Chondrocyte (in vitro differentiated cells): ENCODE results near the gene PTGES2. TPM values are rescaled to one million over a fixed set of nuclear protein-coding genes. Genes with fewer than 3 reads are reported as not detected.

Source experiments
- DNase-seq: peaks from one replicate; pipeline ENCODE4 v3.0.0; 2021; ENCODE audit warnings: mixed read lengths, low spot score
- H3K27ac Mint-ChIP-seq: one replicate; pipeline ENCODE4 v1.8.0; 2021; ENCODE audit warnings: mild to moderate bottlenecking, moderate library complexity, mixed read lengths; ENCODE audit not compliant: unreplicated experiment
- H3K27me3 Mint-ChIP-seq: 2 replicates; pipeline ENCODE4 v1.8.0; 2021; ENCODE audit warnings: low read depth, mixed read lengths
- H3K36me3 Mint-ChIP-seq: 2 replicates; pipeline ENCODE4 v1.8.0; 2021; ENCODE audit warnings: low read depth, mixed read lengths
- H3K4me1 Mint-ChIP-seq: 2 replicates; pipeline ENCODE4 v1.8.0; 2021; ENCODE audit warnings: low read depth, mild to moderate bottlenecking, mixed read lengths
- H3K4me3 Mint-ChIP-seq: one replicate; pipeline ENCODE4 v1.8.0; 2021; ENCODE audit warnings: mild to moderate bottlenecking, moderate library complexity, mixed read lengths; ENCODE audit not compliant: unreplicated experiment
- H3K9me3 Mint-ChIP-seq: 2 replicates; pipeline ENCODE4 v1.8.0; 2021; ENCODE audit warnings: low read depth, mixed read lengths
- total RNA-seq: library from RNA; stranded (reverse); gene quantifications from 3 replicates; pipeline ENCODE4 v1.2.1, GENCODE V29; 2021
- TF ChIP-seq, protein P1 (sequence below): fragments of 200-600 bp; sonication (generic); IDR thresholded peaks from 2 replicates; pipeline ENCODE4 v1.5.0; 2021; ENCODE audit warnings: antibody characterized with exemption, mild to moderate bottlenecking, moderate library complexity

Gene PTGES2
- total RNA-seq, 1 donor from 2014 or later = 49.3 TPM

DNA sequence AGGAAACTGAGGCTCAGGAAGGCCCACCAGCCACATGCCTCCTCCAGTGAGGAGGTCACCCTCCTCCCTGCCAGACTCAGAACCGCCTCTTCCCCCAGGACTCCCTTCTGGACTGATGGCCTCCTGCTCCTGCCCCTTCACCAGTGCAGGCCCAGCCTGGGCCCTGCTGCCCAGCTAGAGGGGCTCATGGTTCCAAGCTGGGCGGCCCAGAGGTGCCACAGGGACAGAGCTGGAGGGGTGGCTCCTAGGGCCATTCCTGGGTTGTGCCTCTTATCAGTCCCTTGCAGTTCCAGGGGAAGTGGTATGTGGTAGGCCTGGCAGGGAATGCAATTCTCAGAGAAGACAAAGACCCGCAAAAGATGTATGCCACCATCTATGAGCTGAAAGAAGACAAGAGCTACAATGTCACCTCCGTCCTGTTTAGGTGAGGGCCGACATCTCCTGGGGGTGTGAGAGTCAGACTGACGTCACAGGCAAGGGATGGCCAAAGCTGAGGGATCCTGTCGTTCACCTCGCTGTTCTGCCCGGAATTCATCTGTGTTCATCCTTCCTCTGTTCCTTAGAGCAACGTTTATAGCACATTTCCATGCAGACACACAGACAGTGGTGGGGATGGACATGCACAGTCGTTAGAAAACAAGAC, 22.5 kb upstream of the PTGES2 start:
- no peaks in the 10 kb centered on the region for H3K9me3 Mint-ChIP-seq
- H3K27ac Mint-ChIP-seq = no peak overlapping the region
- no peaks in the 10 kb centered on the region for H3K36me3 Mint-ChIP-seq
- TF ChIP-seq, protein P1, sequence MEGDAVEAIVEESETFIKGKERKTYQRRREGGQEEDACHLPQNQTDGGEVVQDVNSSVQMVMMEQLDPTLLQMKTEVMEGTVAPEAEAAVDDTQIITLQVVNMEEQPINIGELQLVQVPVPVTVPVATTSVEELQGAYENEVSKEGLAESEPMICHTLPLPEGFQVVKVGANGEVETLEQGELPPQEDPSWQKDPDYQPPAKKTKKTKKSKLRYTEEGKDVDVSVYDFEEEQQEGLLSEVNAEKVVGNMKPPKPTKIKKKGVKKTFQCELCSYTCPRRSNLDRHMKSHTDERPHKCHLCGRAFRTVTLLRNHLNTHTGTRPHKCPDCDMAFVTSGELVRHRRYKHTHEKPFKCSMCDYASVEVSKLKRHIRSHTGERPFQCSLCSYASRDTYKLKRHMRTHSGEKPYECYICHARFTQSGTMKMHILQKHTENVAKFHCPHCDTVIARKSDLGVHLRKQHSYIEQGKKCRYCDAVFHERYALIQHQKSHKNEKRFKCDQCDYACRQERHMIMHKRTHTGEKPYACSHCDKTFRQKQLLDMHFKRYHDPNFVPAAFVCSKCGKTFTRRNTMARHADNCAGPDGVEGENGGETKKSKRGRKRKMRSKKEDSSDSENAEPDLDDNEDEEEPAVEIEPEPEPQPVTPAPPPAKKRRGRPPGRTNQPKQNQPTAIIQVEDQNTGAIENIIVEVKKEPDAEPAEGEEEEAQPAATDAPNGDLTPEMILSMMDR = no peak
- no peaks in the 10 kb centered on the region for H3K27me3 Mint-ChIP-seq
- H3K4me3 Mint-ChIP-seq = no peak overlapping the region
- H3K4me1 Mint-ChIP-seq = peaks cover 4% of the 10 kb centered on the region
- peak; percentile 76 for DNase-seq

DNA sequence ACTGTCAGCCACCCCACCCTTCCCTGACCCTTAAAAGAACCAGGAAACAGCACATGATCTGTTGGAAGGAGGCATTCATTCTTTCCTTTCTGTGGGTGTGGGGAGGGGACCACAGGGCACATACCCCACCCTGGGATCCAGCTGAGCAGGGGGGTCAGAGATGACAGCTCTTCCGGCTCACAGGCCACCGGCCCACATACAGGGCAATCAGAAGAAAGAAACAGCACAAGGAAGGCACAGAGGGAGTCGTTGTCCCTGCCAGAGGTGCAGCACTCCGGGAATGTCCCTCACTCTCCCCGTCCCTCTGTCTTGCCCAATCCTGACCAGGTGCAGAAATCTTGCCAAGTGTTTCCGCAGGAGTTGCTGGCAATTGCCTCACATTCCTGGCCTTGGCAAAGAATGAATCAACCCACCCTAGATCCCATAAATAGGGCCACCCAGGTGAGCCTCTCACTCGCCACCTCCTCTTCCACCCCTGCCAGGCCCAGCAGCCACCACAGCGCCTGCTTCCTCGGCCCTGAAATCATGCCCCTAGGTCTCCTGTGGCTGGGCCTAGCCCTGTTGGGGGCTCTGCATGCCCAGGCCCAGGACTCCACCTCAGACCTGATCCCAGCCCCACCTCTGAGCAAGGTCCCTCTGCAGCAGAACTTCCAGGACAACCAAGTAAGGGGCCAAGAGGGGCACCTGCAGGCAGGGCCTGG, 21.6 kb upstream of the PTGES2 start, which contains the start of gene LCN2:
LCN2 (plus strand) TSS at position 453 of the 701 bp plus-strand sequence; CDS start at position 526, 73 bp downstream.
- H3K9me3 Mint-ChIP-seq = no peaks in the 10 kb centered on the region
- H3K27me3 Mint-ChIP-seq = no peaks in the 10 kb centered on the region
- peaks cover 4% of the 10 kb centered on the region for H3K4me1 Mint-ChIP-seq
- H3K27ac Mint-ChIP-seq = no peak within 1 kb of the TSS
- no peaks in the 10 kb centered on the region for H3K36me3 Mint-ChIP-seq
- TF ChIP-seq, protein P1 = no peak
- H3K4me3 Mint-ChIP-seq = no peak within 1 kb of the TSS
- DNase-seq = peak; percentile 63

DNA sequence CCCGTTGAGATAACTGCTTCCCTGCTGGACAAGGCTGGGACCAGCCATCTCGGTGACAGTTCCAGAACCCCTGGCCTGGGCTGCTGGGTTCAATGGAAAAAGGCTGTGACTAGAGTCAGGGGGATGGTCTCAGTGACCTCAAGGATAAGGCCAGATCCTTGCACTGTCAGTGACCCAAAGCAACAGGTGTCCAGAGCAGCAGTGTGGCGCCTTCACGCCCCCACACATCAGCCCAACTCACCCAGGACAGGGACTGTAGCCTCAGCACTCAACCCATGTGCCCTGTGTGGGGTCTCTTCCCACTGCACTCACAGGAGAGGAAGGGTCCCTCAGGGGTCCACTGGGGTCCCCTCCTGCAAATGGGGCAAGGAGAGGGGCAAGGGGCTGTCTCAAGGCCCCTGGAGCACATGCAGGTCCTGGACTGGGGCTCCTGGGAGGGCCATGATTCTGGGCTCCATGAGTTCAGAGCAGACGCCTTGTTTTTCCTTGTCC, 21.0 kb upstream of the PTGES2 start:
- H3K27ac Mint-ChIP-seq = no peak overlapping the region
- TF ChIP-seq, protein P1 = no peak
- H3K27me3 Mint-ChIP-seq = no peaks in the 10 kb centered on the region
- no peaks in the 10 kb centered on the region for H3K9me3 Mint-ChIP-seq
- no peak overlapping the region for H3K4me3 Mint-ChIP-seq
- peaks cover 4% of the 10 kb centered on the region for H3K4me1 Mint-ChIP-seq
- DNase-seq = no peak
- H3K36me3 Mint-ChIP-seq = no peaks in the 10 kb centered on the region

DNA sequence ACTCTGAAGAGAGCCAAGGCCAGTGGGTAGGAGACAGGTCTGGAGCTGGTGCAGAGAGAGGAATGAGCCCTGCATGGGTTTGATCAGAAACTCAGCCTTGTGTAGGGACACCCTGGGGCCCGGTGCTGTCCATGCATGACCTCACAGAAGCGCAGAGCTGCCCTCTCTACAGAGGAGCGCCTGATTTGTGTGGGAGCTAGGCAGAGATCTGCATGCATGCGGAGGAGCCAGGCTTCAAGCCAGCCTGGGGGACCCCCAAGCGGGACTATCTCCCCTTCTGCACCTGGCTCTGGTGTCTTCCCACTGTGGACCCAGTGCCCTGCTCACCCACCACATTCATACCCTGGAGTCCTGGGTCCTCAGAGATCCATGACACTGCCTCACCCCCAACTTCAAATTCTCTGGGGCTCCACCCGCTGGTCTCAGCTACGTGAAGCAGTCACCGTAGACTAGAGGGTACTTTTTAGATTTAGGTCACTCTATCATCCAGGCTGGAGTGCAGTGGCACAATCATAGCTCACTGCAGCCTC, 19.1 kb upstream of the PTGES2 start:
- TF ChIP-seq, protein P1 = no peak
- Mint-ChIP-seq H3K9me3 (no peaks in the 10 kb centered on the region), H3K4me3 (no peak overlapping the region), H3K27me3 (no peaks in the 10 kb centered on the region), H3K27ac (no peak overlapping the region), H3K36me3 (no peaks in the 10 kb centered on the region), H3K4me1 (peaks cover 4% of the 10 kb centered on the region)
- DNase-seq = peak; percentile 59

DNA sequence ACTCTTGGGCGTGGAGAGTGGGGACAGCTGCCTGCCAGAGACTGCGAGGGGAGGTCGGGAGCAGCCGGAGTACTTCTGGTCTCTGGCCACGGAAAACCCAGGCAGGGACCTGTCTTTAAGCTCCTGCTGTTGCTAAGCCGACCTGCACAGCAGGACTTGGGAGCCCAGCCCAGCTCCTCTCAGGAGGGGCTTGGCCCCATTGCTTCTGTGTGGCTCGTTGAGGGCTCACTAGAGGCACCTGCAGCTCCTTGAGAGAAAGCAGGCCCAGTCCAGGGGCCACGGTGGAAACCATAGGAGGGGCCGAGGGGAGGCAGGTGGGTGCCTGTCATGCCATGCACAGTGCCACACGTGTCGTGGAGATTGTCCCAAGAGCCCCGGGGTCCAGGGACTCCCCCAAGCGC, 18.4 kb upstream of the PTGES2 start:
- no peaks in the 10 kb centered on the region for H3K36me3 Mint-ChIP-seq
- TF ChIP-seq, protein P1 = no peak
- no peaks in the 10 kb centered on the region for H3K27me3 Mint-ChIP-seq
- DNase-seq = peak; percentile 84
- H3K9me3 Mint-ChIP-seq = no peaks in the 10 kb centered on the region
- no peak overlapping the region for H3K4me3 Mint-ChIP-seq
- H3K4me1 Mint-ChIP-seq = peaks cover 4% of the 10 kb centered on the region
- H3K27ac Mint-ChIP-seq = no peak overlapping the region
